NCI-H2107 treated with DMSO at 0.1 percent for 48 hours (cell line): ENCODE data around the gene SRD5A3.

Source experiments
- DNase-seq: peaks from one replicate; lab custom pipeline; 2025; ENCODE audit not compliant: unreplicated experiment; lab: John Stamatoyannopoulos, UW

The SRD5A3 gene

DNA sequence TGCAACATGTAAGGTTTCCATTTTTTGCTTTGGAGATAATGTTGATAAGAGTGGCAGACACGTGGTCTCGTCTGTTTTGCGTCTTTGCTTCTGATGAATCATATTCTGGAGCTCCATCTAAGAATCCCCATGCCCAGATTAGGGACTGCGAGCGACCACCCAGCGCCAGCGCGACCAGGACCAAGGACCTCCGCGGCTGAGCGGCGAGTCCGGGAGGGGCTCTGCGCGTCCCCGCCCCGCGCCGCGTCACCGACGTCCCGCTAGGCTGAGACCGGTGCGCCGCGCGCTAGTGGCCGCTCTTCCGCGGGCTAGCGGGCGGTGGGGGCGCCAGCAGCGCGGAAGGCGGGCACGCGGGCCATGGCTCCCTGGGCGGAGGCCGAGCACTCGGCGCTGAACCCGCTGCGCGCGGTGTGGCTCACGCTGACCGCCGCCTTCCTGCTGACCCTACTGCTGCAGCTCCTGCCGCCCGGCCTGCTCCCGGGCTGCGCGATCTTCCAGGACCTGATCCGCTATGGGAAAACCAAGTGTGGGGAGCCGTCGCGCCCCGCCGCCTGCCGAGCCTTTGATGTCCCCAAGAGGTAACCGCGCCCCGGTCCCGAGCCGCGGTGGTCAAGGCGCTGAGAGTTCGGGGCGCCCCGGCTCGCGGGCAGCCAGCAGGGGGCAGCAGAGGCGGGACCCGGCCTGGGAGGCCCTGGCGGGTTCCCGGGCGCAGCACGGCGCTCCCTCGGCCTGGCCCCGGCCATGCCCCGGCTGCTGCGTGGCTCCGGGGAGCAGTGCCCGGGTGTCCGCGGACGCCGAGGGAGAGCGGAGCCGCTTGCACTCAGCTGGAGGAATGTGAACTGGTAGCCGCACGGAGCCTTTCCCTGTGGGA lies at the start of gene SRD5A3:
SRD5A3 (plus strand) TSS at position 263 of the 871 bp plus-strand sequence; CDS start at position 358, 95 bp downstream.
- DNase-seq: no peak

DNA sequence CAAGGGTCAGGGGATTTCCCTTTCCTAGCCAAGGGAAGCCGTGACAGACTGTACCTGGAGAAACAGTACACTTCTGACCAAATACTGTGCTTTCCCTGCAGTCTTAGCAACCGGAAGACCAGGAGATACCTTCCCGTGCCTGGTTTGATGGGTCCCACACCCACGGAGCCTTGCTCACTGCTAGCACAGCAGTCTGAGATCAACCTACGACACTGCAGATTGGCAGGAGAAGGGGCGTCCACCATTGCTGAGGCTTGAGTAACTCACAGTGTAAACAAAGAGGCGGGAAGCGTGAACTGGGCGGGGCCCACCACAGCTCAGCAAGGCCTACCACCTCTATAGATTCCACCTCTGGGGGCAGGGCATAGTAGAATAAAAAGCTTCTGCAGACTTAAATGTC lies 48.7 kb upstream of the SRD5A3 start:
- no peak for DNase-seq

DNA sequence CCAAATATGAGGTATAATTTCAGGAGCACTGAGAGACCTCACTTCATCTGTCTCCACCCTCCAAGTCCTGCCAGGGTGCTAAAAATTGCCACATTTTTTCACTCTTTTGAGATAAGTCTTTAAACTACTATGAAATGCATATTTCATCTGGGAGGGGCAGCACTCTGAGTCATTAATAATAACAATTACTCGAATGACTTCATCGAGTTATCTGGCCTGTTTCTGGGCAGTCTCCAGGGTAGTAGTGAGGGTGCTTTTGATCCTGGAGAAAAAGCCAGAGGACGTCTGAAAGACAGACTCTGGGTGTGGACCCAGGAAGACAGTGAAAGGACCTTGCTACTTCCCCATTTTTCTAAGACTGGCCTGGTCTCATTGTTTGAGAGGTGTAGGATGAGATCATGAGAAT lies 42.3 kb upstream of the SRD5A3 start:
- no peak for DNase-seq

DNA sequence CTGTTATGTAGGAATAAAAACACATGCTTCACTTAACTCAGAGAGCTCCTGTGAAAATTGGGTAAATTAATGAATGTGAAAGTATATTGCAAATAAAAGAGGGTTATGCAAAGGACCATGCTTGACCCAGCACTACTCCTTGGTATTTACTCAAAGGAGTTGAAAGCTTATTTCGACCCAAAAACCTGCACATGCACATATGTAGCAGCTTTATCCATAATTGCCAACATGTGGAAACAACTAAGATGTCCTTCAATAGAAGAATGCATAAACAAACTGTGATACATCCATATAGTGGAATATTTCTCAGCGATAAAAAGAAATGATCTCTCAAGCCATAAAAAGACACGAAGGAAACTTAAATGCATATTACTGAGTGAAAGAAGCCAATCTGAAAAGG lies 41.7 kb upstream of the SRD5A3 start:
- no peak for DNase-seq

DNA sequence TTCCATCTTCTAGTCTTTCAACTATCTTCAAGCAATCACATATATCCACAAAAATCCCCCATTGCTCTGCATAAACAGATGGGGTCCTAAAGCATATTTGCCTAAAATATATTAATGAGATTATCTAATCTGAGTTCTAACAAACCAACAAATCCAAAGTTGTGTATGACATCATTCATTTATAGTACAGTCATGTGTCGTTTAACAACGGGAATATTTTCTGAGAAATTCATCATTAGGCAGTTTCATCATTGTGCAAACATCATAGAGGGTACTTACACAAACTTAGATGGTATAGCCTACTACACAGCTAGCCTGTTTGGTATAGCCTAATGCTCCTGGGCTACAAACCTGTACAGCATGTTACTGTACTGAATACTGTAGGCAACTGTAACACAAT lies 38.0 kb upstream of the SRD5A3 start:
- no peak for DNase-seq

DNA sequence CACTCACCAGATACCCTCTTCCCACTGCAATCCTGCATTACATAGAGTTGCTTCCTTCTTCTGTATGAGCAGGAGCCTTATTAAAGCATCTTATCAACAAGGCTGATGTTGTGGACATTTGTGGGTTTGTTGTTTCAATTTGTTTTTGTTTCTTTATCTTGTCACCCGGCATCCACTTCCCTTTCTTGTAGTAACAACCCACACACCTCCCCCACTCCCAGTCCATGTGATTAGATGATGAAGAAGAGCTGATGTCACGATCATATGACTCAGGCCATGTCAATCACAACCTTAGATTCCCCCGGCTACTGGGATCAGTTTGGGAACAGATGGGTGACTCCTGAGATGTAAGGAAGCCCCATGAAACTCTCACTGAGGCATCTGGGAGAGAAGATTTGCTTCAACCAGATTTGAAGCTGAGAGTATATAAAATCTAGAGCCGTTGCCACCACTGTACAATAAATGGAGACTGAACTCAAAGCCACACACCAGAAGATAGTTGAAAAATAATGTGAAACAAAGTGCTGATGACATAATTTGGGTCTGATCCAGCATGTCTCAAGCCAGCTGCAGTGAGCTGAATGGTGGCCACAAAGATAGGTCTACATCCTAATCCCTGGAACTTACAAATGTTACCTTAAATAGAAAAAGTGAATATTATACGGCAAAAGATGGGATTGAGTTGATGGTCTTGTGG lies 34.1 kb upstream of the SRD5A3 start:
- DNase-seq: no peak

DNA sequence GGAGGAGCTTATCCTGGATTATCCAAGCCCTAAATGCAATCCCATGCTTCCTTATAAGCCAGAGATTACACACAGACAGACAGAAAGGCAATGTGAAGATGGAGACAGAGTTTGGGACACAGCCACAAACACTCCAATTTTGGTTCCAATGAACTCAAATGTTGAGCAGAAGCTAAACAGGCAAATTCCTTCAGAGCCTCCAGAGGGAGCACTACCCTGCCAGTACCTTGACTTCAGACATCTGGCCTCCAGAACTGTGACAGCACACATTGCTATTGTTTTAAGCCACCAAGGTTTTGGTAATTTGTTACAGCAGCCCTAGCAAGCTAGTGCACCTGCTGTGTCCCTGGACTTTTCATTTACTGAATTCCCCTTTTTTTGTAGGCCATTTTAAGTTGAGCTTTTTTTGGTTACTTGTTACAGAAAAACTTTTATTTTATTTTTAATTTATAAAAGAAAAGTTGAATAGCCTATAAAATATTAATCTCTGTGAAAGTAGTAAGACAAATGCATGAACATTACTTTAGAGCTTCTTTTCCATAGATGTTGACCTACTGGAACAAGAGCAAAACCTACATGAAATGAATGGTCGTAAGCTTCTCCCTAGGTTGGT lies 33.4 kb upstream of the SRD5A3 start:
- no peak for DNase-seq

DNA sequence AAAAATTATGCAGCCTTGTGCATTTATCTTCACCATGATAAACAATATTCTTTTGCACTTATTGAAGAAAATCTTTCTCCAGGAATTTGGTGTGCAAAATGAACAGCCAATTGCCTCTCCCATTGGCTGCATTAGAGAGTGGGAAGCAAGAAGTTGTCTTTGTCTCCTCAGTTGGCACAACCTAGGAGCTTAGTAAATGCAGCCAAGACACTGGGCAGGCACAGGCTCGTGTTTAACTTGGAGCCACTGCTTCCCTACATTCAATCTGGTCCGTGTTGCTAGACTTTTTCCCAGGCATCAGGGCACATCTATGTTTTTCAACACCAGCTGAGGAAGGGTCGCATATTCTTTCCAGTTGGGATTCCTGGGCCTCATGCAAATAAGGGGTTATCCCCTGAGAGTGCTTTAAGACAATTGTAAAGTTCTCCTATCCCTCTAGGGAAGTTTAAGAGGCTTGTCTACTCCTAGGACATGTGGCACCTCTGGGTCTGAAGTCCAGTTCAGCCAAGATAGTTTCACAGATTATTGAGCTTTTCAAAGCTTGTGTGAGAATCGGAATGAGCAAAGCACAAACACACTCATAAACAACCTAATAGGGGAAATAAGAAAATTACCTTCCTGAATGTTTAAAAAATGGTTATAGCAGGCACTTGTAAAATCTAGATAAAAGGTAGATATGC lies 31.8 kb upstream of the SRD5A3 start:
- DNase-seq: no peak

DNA sequence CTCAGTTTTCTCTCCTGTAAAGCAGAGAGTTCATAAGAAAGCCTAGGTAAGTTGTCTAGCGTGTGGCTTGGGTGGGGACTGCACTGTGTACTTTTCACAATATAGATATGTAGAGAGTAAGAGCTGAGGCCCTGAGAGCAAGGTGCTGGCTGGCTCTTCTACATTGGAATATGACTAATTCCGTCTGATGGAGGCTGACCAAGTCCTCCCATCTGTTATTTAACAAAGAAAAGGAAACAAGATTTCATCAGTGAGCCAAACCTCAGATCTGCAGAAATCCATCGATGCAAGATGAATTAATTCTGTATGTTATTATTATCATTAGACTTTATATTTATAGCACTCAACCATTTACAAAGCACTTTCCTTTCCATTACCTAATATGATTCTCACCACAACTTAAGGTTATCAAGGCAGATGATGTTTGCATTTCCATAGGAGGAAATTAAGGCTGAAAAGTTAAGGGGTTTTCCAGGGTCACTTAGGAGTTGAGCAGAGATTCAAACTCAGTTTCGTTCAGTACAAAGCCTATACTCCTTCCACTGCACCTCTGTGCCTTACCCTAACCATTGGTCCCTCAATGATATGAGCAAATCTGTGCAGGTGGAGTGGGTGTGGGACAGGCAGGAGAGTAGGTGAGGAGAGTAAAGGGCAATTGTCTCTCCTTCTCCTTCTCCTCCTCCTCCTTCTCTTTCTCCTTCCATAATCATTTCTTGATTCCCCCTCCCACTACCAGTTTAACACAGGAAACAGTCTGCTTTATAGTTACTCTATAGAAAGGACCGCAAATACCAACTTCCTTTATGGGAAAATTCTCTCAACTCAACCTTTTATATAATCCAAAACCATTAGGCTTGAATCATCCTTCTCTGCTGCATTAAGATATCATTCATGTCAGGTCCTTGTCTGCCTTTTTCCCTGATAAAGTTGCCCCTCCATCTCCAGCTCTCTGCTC lies 27.6 kb upstream of the SRD5A3 start:
- no peak for DNase-seq

DNA sequence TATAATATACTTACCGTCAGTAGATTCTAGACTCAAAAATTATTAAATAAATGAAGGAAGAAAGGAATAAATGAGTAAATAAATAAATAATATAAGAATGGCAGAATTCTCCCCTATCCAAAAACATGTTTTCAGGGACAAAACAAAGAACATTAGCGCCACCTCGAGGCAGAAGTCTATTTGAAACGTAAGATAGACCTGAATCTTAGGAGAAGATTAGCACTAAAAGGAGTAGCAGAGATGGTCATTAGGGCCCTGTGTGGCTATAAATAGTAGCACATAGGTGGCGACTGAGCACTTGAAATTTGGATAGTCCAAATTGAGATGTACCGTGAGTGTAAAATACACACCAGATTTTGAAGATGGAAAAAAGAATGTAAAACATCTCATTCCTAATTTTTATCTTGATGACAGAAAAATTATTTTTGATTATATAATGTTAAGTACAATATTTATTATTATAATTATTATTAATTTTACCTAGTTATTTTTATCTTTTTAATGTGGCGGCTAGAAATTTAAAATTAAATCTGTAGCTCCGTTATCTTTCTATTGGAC lies 24.3 kb upstream of the SRD5A3 start:
- DNase-seq: peak; percentile 33

DNA sequence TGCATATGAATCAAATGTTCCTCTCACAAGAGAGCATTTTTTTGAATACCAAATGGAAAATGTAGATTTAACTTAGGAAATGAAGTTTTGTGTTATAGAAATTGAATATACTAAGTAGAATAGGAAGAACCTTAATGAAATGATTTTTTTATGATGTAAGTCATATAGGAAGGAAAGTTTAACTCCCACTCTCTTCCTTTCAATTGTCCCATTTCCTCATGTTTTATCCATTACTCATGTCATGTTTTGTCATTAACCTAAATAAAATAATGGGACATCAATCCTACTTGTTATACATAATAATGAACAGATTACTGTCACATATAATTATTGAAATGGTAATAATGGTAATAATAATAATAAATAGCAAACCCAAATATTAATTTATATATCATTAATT lies 22.7 kb upstream of the SRD5A3 start:
- no peak for DNase-seq

DNA sequence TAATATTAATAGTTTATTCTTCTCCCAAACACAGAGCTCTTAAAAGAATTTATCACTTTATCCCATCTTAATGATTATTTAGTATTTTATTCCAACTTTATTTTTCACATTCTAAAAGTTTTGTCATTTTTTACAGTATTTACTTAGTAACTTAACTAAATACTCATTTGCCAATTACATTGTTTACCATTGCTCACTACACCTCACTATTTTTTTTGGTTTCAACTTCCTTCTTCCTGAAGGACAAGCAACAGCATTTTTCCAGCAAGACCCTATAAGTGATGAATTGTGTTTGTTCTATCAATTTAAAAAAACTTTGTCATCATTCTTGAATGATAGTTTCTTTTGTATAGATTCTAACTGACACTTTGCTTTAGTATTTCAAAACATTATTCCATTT lies 19.4 kb upstream of the SRD5A3 start:
- no peak for DNase-seq

DNA sequence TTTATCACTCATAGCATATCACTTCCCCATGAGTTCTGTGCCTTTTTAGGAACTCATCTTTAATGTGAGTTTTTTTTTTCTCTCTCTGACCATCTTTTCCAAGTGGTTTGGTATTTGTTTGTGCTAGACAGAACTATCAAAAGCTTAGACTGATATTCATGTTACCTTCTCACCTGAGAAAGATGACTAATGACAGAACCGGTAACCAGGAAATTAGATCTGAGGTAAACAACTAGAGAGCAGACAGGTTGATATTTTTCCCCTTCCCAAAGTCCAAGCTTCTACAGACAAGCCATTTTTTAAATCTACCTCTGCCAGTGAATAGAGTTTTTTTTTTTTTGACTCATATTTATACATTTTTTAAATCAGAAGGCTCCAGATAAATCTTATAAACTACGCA lies 17.0 kb upstream of the SRD5A3 start:
- DNase-seq: no peak

DNA sequence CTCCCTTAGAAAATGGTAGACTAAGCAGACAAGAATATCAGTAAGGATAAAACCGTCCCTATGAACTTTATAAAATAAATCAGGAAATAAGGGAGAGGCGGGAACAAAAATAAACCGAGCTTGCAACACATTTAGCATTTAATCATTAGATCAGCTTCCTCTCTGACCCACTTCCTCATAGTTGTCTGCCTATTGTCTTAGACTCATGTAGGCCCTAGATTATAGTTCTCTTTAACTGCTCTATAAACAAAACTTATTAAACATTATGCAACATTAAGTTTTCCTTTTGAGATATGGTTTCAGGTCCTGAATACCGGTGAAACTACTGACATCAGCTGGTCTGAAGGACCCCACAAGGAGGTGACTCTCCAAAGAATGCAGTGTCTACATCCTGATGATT lies 15.8 kb upstream of the SRD5A3 start:
- no peak for DNase-seq

DNA sequence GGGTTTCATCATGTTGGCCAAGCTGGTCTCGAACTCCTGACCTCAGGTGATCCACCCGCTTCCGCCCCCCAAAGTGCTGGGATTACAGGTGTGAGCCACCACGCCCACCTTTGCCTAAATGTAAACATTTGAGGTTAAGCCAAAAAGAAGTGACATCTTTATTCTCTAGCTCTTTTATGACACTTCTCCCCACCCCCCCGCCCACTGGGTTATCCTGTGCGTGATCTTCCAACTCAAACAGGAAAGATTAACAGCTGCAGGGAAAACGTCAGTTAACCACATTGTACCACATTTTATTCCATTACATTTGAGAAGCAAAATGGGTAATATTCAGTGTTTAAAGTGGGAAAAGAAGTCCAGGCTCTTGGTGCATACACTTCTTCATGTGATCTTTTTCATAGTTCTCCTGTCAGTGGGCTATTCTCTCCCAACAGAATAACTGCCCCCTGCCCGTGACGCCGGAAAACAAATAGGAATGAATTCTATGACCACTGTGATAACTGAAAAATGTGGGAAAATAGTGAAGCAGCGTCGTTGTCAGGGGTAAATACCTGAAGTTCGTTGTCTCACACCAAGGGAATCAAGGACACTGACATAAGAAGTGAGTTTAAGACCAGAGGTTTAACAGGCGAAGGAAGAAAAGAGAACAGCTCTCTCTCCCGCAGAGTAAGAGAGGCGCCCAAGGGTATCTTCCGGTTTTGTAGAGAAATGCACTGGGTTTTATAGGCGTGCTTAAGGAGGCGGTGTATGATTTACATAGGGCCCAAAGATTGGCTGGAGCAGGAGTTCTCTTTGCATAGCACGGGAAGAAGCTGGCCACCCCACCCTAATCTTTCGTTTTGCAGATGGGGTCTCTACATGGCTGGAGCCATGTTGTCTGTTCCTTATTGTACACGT lies 9.7 kb upstream of the SRD5A3 start:
- no peak for DNase-seq

DNA sequence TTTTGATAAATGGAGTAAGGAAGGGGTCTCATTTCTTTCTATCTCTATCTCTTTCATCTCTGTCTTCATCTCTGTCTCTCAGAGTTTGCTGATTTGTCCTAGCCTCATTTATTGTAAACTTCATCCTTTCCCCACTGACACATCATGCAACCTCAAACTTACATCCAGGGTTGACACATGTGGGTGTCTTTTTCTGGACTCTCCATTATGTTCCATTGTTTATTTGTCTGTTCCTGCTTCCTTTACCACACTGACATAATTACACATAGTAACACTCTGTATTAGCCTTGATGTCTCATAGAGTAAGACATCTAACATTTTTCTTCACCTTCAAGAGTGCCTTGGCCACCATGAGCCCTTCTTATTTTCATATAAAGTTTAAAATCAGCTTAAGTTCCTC lies 8.1 kb upstream of the SRD5A3 start:
- DNase-seq: no peak

DNA sequence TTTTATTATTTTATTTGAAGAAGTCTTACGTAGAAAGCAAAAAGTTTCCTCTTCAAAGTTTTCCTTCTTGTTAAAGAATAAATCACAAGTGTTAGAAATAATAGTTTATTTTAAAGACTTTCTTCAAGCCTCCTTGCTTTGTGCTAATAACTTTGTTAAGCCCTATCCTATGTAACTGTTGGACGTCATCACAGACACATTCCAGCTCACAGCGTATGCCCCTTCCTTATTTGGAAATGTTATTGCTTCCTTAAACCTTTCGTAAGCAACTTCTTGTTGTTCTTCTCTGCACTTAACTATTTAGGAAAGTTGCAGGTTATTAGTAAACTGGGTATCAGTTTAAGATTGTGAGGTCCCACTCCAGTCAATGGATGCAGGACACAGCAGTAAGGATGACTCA lies 7.6 kb upstream of the SRD5A3 start:
- no peak for DNase-seq

DNA sequence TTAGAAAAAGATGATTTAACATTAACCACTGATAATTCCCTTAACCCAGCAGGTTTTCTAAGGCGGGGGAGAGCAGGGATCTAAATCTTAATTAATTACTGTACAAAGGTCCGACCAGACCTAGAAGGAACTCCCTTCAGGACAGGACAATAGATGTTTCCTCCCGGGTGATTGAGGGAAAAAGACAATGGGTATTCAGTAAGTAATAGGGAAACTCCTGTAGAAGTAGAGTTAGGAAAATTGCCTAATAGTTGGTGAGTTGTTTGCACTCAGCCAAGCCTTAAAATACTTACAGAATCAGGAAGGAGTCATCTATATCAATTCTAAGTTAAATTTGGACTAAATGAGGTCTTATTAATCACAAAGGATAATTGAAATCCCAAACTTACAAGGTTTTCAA lies 5.8 kb upstream of the SRD5A3 start:
- DNase-seq: no peak

DNA sequence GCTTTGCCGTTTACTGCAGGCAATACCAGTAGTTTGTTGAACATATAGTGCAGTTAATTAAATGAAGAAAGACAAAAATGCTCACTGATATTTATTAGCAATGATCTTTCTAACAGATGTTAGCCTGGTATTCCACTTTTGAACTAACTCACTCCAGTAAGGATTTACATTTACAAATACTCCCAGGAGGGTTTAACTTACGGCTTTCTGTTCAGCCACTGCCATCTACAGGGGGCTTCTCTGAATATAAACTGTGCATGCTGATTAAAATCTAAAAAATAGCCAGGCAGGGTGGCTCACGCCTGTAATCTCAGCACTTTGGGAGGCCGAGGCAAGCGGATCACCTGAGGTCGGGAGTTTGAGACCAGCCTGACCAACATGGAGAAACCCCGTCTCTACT lies 2.2 kb upstream of the SRD5A3 start:
- no peak for DNase-seq
